Fibroblast of mammary gland (primary cell): Measurements from ENCODE around the gene C1QTNF1.
A peak's percentile ranks its signal among the peaks of the same experiment; 100 is the strongest.

Experiments
- DNase-seq: peaks from one replicate; pipeline ENCODE4 v3.0.0-alpha.2; 2010; ENCODE audit warnings: low read depth
- H3K4me3 ChIP-seq: 2 replicates; pipeline ENCODE4 v1.5.1; 2011; ENCODE audit warnings: low read depth, mild to moderate bottlenecking, low read length, moderate library complexity; ENCODE audit not compliant: control insufficient read depth
- CTCF ChIP-seq: conservative IDR thresholded peaks from 2 replicates; pipeline ENCODE4 v1.5.1; 2011; ENCODE audit warnings: low read depth, low read length, inconsistent platforms; ENCODE audit not compliant: control insufficient read depth, insufficient read depth

The C1QTNF1 gene

GRCh38 chr17:78979780-78980623 lies 44.0 kb upstream of the C1QTNF1 start, which contains the start of gene LGALS3BP:
Gene LGALS3BP (minus strand): TSS chr17:78979923. CDS start chr17:78977191, 2,732 bp downstream.
- peak within 1 kb of the TSS; percentile 58 for H3K4me3 ChIP-seq
- DNase-seq = peak; percentile 83
- TF ChIP-seq CTCF = no peak

GRCh38 chr17:78980624-78980972 lies 43.4 kb upstream of the C1QTNF1 start:
- DNase-seq = no peak
- TF ChIP-seq CTCF = no peak

GRCh38 chr17:78981010-78981888 lies 42.7 kb upstream of the C1QTNF1 start:
- DNase-seq = no peak
- no peak overlapping the region for H3K4me3 ChIP-seq
- no peak for TF ChIP-seq CTCF

More at GRCh38 chr17:78980624-78980972, 43.4 kb upstream of the C1QTNF1 start:
- H3K4me3 ChIP-seq = no peak overlapping the region

GRCh38 chr17:78985395-78985794 lies 38.6 kb upstream of the C1QTNF1 start:
- no peak for DNase-seq
- TF ChIP-seq CTCF = no peak
- no peak overlapping the region for H3K4me3 ChIP-seq

GRCh38 chr17:78986048-78986648 lies 37.8 kb upstream of the C1QTNF1 start:
- peak; percentile 56 for DNase-seq
- H3K4me3 ChIP-seq = peak overlapping the region; percentile 40
- TF ChIP-seq CTCF = peak; percentile 30

- H3K4me3 ChIP-seq = peak overlapping the region; percentile 40
- DNase-seq = peak; percentile 72
These were observed 37.2 kb upstream of the C1QTNF1 start for GRCh38 chr17:78986649-78987328.

More at GRCh38 chr17:78986649-78987328, 37.2 kb upstream of the C1QTNF1 start:
- TF ChIP-seq CTCF = no peak
